ENCODE results near the gene LRIT2.

Gene LRIT2

DNA sequence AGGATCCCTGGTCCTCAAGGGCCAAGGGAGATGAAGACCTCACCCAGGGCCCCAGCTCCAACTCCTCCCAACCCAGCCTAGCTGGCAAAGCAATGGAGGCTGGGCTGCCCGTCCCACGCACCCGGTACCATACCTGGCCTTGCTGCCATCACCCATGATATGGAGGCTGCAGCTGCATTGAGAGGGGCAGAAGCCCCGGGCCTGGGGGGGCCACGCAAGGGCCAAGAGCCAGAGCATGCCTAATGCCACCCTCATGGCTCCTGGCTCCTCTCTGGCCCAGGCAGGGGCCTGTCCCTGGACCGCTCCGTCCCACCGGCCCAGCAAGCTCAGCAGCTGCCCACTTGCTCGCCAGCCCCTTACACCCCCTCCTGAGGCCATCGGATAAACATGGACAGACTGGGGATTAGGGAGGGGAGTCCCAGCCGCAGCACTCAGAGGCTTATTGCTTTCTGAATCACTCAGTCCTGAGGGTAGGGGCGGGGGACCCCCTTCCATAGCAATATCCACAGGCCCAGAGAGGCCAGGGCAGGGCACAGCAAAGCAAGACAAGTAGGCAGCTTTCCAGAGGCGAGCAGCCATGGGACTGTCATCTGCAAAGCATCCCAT lies 15.9 kb upstream of the LRIT2 start, which contains the start of gene LRIT1:
Gene LRIT1, minus strand, starts transcription at position 362 of the 606 bp plus-strand sequence. Its CDS starts 107 bp downstream, at position 255.
- Histone ChIP-seq H3K9me3 (ENCODE audit: control insufficient read depth, insufficient read depth, low read length) (no peaks in the 10 kb centered on the region), H3K4me3 (ENCODE audit: low read depth, low read length) (no peak within 1 kb of the TSS), H3K27me3 (ENCODE audit: control insufficient read depth, insufficient read depth, low read length) (peaks cover 6% of the 10 kb centered on the region), H3K36me3 (ENCODE audit: control insufficient read depth, insufficient read depth, low read length) (no peaks in the 10 kb centered on the region), H3K9ac (ENCODE audit: low read depth, low read length) (no peak within 1 kb of the TSS), H3K4me1 (ENCODE audit: control insufficient read depth, insufficient read depth, low read length) (no peaks in the 10 kb centered on the region), H3K27ac (ENCODE audit: low read depth, low read length) (no peak within 1 kb of the TSS)

GRCh38 chr10:84238909-84239308 lies 13.6 kb upstream of the LRIT2 start:
- H3K27me3 ChIP-seq (ENCODE audit: control insufficient read depth, insufficient read depth, low read length) = peaks cover 6% of the 10 kb centered on the region

GRCh38 chr10:84237199-84238051 lies 12.1 kb upstream of the LRIT2 start:
- Histone ChIP-seq H3K27me3 (ENCODE audit: control insufficient read depth, insufficient read depth, low read length) (peaks cover 6% of the 10 kb centered on the region), H3K36me3 (ENCODE audit: control insufficient read depth, insufficient read depth, low read length) (no peaks in the 10 kb centered on the region), H3K27ac (ENCODE audit: low read depth, low read length) (no peak overlapping the region), H3K9me3 (ENCODE audit: control insufficient read depth, insufficient read depth, low read length) (no peaks in the 10 kb centered on the region), H3K4me1 (ENCODE audit: control insufficient read depth, insufficient read depth, low read length) (no peaks in the 10 kb centered on the region), H3K4me3 (ENCODE audit: low read depth, low read length) (no peak overlapping the region), H3K9ac (ENCODE audit: low read depth, low read length) (no peak overlapping the region)

More at GRCh38 chr10:84238909-84239308, 13.6 kb upstream of the LRIT2 start:
- Histone ChIP-seq H3K4me3 (ENCODE audit: low read depth, low read length) (no peak overlapping the region), H3K9ac (ENCODE audit: low read depth, low read length) (no peak overlapping the region), H3K9me3 (ENCODE audit: control insufficient read depth, insufficient read depth, low read length) (no peaks in the 10 kb centered on the region), H3K27ac (ENCODE audit: low read depth, low read length) (no peak overlapping the region), H3K4me1 (ENCODE audit: control insufficient read depth, insufficient read depth, low read length) (no peaks in the 10 kb centered on the region), H3K36me3 (ENCODE audit: control insufficient read depth, insufficient read depth, low read length) (no peaks in the 10 kb centered on the region)

- Histone ChIP-seq H3K4me1 (ENCODE audit: control insufficient read depth, insufficient read depth, low read length) (no peaks in the 10 kb centered on the region), H3K27ac (ENCODE audit: low read depth, low read length) (no peak overlapping the region), H3K9ac (ENCODE audit: low read depth, low read length) (no peak overlapping the region), H3K4me3 (ENCODE audit: low read depth, low read length) (no peak overlapping the region), H3K9me3 (ENCODE audit: control insufficient read depth, insufficient read depth, low read length) (no peaks in the 10 kb centered on the region), H3K27me3 (ENCODE audit: control insufficient read depth, insufficient read depth, low read length) (peaks cover 6% of the 10 kb centered on the region), H3K36me3 (ENCODE audit: control insufficient read depth, insufficient read depth, low read length) (no peaks in the 10 kb centered on the region)
Measured at GRCh38 chr10:84236807-84237198, 11.5 kb upstream of the LRIT2 start.

DNA sequence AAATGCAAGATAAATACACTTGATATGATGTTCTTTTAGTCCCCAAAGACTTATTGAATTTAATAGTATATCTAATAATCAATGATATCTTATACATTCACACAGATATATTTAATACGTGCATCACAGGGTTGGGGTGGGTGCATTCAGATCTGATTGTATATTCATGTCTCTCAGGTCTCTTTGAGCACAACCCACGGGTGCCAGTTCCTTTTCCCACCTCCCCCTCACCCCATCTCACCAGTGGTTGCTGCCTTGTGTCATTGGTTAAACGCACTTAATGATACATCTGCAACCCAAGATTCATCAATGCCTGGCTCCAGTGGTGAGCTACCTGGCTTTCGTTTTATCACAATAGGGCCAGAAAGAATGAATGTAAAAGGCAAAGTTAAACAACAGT lies 9.8 kb upstream of the LRIT2 start:
- H3K36me3 ChIP-seq (ENCODE audit: control insufficient read depth, insufficient read depth, low read length) = no peaks in the 10 kb centered on the region
- H3K9me3 ChIP-seq (ENCODE audit: control insufficient read depth, insufficient read depth, low read length) = no peaks in the 10 kb centered on the region
- H3K27me3 ChIP-seq (ENCODE audit: control insufficient read depth, insufficient read depth, low read length) = peaks cover 6% of the 10 kb centered on the region

GRCh38 chr10:84234479-84234878 lies 9.1 kb upstream of the LRIT2 start:
- H3K27me3 ChIP-seq (ENCODE audit: control insufficient read depth, insufficient read depth, low read length) = peaks cover 6% of the 10 kb centered on the region
- H3K9me3 ChIP-seq (ENCODE audit: control insufficient read depth, insufficient read depth, low read length) = no peaks in the 10 kb centered on the region
- no peaks in the 10 kb centered on the region for H3K36me3 ChIP-seq (ENCODE audit: control insufficient read depth, insufficient read depth, low read length)
- H3K4me1 ChIP-seq (ENCODE audit: control insufficient read depth, insufficient read depth, low read length) = no peaks in the 10 kb centered on the region
- H3K27ac ChIP-seq (ENCODE audit: low read depth, low read length) = no peak overlapping the region
- H3K4me3 ChIP-seq (ENCODE audit: low read depth, low read length) = no peak overlapping the region
- no peak overlapping the region for H3K9ac ChIP-seq (ENCODE audit: low read depth, low read length)

More for the DNA sequence above, 9.8 kb upstream of the LRIT2 start:
- no peak overlapping the region for H3K9ac ChIP-seq (ENCODE audit: low read depth, low read length)
- no peak overlapping the region for H3K27ac ChIP-seq (ENCODE audit: low read depth, low read length)
- no peak overlapping the region for H3K4me3 ChIP-seq (ENCODE audit: low read depth, low read length)
- H3K4me1 ChIP-seq (ENCODE audit: control insufficient read depth, insufficient read depth, low read length) = no peaks in the 10 kb centered on the region

GRCh38 chr10:84233940-84234339 lies 8.6 kb upstream of the LRIT2 start:
- Histone ChIP-seq H3K9ac (ENCODE audit: low read depth, low read length) (no peak overlapping the region), H3K4me3 (ENCODE audit: low read depth, low read length) (no peak overlapping the region), H3K4me1 (ENCODE audit: control insufficient read depth, insufficient read depth, low read length) (no peaks in the 10 kb centered on the region), H3K27ac (ENCODE audit: low read depth, low read length) (no peak overlapping the region), H3K9me3 (ENCODE audit: control insufficient read depth, insufficient read depth, low read length) (no peaks in the 10 kb centered on the region), H3K27me3 (ENCODE audit: control insufficient read depth, insufficient read depth, low read length) (peaks cover 6% of the 10 kb centered on the region), H3K36me3 (ENCODE audit: control insufficient read depth, insufficient read depth, low read length) (no peaks in the 10 kb centered on the region)

DNA sequence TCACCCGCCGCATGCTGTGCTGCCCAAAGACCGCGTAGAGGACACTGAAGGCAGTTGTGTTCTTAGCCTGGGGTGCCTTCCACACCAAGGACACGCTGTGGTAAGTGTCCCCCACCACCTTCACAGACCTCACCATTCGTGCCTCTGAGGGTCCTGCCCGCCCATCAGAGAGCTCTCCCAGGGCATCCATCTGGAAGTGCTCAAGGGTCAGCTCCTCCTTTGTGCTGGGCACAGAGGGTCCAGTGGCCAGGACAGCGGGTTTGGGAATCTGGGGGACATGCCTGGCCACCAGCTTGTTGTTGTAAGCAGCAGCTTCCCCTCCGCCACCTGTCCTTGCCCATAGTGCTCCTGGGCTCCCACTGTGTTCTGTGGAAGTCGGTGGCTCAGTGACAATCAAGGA lies 7.0 kb upstream of the LRIT2 start:
- Histone ChIP-seq H3K9ac (ENCODE audit: low read depth, low read length) (no peak overlapping the region), H3K36me3 (ENCODE audit: control insufficient read depth, insufficient read depth, low read length) (no peaks in the 10 kb centered on the region), H3K9me3 (ENCODE audit: control insufficient read depth, insufficient read depth, low read length) (no peaks in the 10 kb centered on the region), H3K27ac (ENCODE audit: low read depth, low read length) (no peak overlapping the region), H3K27me3 (ENCODE audit: control insufficient read depth, insufficient read depth, low read length) (peaks cover under 1% of the 10 kb centered on the region; the same call in 1 of the 2 replicates), H3K4me3 (ENCODE audit: low read depth, low read length) (no peak overlapping the region), H3K4me1 (ENCODE audit: control insufficient read depth, insufficient read depth, low read length) (no peaks in the 10 kb centered on the region)

DNA sequence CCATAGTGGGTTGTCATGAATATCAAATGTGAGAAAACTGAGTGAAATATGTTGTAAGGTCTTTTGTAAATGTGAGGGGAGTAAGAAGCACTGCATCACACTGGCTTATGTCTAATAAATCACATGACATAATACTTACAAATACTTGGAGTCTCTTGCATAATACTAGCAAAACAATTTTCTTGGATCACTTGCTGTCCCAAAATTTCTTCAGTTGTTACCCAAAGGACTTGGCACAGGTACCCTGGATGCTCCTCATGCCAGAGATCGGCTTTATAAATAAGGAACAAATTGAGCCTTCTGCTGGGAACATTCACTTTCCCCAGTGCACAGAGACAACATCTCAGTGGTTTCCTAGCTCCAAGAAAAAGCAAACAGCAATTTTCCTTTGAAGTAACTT lies 5.0 kb upstream of the LRIT2 start:
- Histone ChIP-seq H3K9me3 (ENCODE audit: control insufficient read depth, insufficient read depth, low read length) (no peaks in the 10 kb centered on the region), H3K4me1 (ENCODE audit: control insufficient read depth, insufficient read depth, low read length) (no peaks in the 10 kb centered on the region), H3K27me3 (ENCODE audit: control insufficient read depth, insufficient read depth, low read length) (no peaks in the 10 kb centered on the region), H3K36me3 (ENCODE audit: control insufficient read depth, insufficient read depth, low read length) (no peaks in the 10 kb centered on the region), H3K27ac (ENCODE audit: low read depth, low read length) (no peak overlapping the region), H3K9ac (ENCODE audit: low read depth, low read length) (no peak overlapping the region), H3K4me3 (ENCODE audit: low read depth, low read length) (no peak overlapping the region)

DNA sequence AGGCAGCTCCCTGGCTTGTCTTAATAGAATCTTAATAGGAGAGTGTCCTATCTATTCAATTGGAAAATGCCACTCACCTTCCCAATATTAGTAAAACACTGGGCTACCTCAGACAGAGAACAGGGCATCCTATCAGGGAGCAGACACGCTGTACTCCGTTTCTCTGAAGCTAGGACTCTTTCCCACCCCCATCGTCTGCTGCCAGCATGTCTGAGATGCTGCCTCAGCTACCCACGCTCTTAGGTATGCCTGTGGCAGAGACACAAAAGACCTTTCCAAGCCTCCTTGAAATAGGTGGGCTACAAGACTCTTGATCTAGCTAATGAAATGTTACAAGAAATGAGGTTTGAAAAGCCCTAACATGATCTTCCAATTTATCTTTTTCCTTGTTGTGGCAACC lies 2.5 kb upstream of the LRIT2 start:
- H3K9ac ChIP-seq (ENCODE audit: low read depth, low read length) = no peak overlapping the region
- H3K9me3 ChIP-seq (ENCODE audit: control insufficient read depth, insufficient read depth, low read length) = no peaks in the 10 kb centered on the region
- no peak overlapping the region for H3K4me3 ChIP-seq (ENCODE audit: low read depth, low read length)
- no peaks in the 10 kb centered on the region for H3K4me1 ChIP-seq (ENCODE audit: control insufficient read depth, insufficient read depth, low read length)
- no peak overlapping the region for H3K27ac ChIP-seq (ENCODE audit: low read depth, low read length)
- no peaks in the 10 kb centered on the region for H3K36me3 ChIP-seq (ENCODE audit: control insufficient read depth, insufficient read depth, low read length)
- H3K27me3 ChIP-seq (ENCODE audit: control insufficient read depth, insufficient read depth, low read length) = no peaks in the 10 kb centered on the region

DNA sequence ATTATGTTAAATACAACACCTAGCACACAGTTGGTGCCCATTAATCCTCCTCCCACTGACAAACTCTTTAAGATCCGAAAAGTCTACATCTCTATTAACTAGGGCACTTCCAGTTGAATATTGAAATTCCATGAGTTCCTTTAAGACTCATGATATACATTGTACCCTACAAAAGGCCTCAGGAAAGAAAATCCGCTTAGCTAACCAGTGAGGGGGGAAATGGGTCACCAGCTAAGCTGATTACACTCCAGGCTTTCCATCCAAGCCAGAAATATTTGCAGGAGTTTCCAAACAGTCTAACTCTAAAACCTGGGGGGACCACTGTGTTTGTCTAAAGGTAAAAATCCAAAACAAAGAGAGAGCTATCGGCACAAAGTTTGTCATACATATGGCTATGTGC lies 1.3 kb upstream of the LRIT2 start:
- Histone ChIP-seq H3K27ac (ENCODE audit: low read depth, low read length) (no peak overlapping the region), H3K9ac (ENCODE audit: low read depth, low read length) (no peak overlapping the region), H3K36me3 (ENCODE audit: control insufficient read depth, insufficient read depth, low read length) (no peaks in the 10 kb centered on the region), H3K27me3 (ENCODE audit: control insufficient read depth, insufficient read depth, low read length) (no peaks in the 10 kb centered on the region), H3K4me3 (ENCODE audit: low read depth, low read length) (no peak overlapping the region), H3K9me3 (ENCODE audit: control insufficient read depth, insufficient read depth, low read length) (no peaks in the 10 kb centered on the region), H3K4me1 (ENCODE audit: control insufficient read depth, insufficient read depth, low read length) (no peaks in the 10 kb centered on the region)
